ENCODE measurements around the gene MMP25.
"Not testable (repeated sequence)": the region's sequence is repeated elsewhere in the genome, so short reads cannot be mapped to it uniquely, and the experiment has no call there.

Gene MMP25

DNA sequence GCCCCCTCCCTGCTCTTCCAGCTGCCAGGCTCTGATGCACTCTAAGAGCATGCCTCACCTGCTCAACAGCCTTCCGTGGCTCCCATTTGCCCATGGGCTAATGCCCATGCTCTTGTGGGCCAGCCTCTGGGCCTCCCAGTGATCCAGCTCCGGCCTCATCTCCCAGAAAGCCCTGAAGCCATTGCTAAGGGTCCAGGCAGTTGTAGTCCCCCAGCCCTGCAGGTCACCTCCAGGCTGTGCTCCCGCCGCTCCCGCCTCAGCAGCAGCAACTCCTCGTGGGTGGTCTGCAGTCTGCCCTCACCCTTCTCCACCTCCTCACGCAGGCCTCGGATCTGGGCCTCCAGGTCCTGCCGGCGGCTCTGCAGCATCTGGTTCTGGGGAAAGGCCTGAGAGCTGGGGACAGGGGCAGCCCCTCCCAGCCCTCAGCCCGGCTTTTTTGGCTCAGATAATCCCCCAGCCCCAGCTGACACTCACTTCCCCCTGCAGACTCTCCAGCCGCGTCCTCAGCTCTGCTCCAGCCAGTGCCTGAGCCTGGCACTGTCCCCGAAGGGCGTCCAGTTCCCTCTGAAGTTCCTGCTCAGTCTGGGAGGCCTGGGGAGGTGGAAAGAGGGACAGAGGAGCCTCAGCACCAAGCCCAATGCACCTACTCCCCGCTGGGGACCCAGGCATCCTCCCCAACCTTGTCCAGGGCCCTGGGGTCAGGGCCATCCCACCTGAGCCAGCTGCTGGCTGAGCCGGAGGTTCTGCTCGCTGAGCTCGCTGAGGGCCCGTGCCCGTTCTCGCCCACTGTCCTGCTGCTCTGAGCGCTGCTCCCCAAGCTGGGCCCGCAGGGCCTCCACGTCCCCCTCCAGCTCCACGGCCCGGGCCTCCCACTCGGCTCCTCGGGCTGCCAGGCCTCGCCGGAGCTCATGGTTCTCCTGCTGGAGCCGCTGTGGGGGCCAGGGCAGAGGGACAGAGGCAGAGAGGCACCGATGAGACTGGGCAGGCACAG is 15.8 kb upstream of the MMP25 start:
- no peak for DNase-seq

GRCh38 chr16:3032624-3033023 is 13.7 kb upstream of the MMP25 start:
- no peak for DNase-seq

DNA sequence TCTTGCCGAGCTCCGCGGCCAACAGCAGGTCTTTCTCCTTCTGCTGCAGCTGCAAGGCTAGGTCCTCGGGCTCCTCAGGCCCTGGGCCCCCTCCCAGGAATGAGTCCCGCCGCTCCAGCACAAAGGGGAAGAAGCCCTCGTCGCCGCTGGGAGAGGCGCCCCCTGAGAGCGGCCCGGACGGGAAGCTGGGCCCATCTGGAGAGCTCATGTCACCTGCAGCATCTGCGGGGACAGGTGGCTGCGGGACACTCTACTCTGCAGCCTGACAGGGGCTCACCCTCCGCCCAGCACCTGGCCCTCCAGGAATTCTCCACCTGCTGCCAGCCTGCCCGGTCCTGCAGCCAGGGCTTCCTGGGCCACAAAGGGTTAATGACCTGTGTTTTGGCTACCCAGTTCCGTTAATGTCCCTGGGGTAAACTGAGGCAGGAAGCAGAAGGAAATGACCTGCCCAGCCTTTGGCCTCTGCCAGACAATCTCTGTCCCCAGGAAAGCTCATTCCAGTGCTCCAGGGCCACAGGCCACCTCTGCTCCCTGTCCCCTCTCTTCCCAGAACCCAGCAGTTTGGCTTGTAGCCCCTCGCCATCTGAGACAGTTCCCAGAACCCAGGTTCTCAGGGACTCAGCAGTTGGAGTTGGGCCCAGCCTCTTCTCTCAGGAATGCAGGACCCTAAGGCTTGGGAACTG is 10.9 kb upstream of the MMP25 start:
- DNase-seq, result no peak

GRCh38 chr16:3035972-3036725 is 10.2 kb upstream of the MMP25 start:
- DNase-seq, result no peak

GRCh38 chr16:3036726-3037315 is 9.5 kb upstream of the MMP25 start, which contains the start of gene BICDL2:
BICDL2 (minus strand) TSS chr16:3036944; CDS start chr16:3035496, 1,448 bp downstream.
- DNase-seq, result no peak

GRCh38 chr16:3038256-3038655 is 8.1 kb upstream of the MMP25 start:
- no peak for DNase-seq

DNA sequence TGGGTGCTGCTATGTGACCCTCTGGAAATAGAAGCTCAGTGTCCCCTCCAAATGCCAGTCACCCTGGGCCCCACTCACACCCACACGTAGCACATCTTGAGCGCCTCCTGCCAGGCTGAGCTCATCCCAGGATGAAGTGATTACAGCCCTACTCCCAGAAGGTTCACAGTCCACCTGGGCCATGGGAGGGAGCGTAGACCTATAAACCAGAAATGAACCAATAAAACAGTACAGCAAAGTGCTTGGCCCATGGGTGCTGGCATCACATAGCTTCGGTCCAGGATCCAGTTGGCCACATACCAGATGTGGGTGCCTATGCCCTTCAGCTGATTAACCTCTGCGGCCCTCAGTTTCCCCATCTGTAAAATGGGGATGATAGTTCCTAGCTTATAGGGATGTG is 7.5 kb upstream of the MMP25 start:
- no peak for DNase-seq

- no peak for DNase-seq
These were observed 4.0 kb upstream of the MMP25 start for GRCh38 chr16:3042376-3042775.

GRCh38 chr16:3044708-3045107 is 1.7 kb upstream of the MMP25 start:
- DNase-seq, result no peak

GRCh38 chr16:3046641-3047386 is 453 bp downstream of the MMP25 start:
- no peak for DNase-seq

DNA sequence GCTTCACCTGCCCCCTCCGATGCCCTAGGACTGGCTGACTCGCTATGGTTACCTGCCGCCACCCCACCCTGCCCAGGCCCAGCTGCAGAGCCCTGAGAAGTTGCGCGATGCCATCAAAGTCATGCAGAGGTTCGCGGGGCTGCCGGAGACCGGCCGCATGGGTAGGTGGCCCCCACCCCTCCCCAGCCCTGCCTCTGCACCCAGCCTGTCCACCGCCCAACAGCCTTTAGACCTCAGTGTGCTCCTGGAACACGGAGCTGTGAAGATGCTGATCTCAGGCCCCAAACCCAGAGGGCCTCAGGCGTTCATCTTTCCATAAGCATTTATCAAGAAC is 993 bp downstream of the MMP25 start:
- no peak for DNase-seq

DNA sequence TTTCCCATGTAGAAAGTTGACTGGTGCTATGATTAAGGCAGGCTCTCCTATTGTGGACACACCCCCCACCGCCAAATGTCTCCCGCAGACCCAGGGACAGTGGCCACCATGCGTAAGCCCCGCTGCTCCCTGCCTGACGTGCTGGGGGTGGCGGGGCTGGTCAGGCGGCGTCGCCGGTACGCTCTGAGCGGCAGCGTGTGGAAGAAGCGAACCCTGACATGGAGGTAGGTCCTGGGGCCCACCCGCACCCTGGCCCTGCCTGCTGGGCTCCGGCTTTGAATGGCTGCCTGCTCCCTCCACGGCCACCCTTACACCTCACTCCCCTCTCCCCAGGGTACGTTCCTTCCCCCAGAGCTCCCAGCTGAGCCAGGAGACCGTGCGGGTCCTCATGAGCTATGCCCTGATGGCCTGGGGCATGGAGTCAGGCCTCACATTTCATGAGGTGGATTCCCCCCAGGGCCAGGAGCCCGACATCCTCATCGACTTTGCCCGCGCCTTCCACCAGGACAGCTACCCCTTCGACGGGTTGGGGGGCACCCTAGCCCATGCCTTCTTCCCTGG is 3.6 kb downstream of the MMP25 start:
- DNase-seq, result no peak

GRCh38 chr16:3050487-3050886 is 4.1 kb downstream of the MMP25 start:
- DNase-seq, result no peak

DNA sequence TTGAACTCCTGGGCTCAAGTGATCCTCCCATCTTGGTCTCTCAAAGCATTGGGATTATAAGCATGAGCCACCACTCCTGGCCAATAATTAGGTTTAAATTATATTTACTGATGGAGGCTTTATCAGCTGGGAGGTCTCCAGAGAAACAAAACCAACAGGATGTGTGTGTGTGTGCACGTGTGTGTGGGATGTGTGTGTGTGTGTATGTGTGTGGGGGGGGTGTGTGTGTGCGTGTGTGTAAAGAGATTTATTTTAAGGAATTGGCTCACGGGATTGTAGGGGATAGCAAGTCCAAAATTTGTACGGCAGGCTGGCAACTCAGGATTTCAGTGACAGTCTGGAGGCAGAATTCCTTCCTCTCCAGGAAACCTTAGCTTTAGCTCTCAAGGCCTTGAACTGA is 4.6 kb downstream of the MMP25 start:
- DNase-seq, result no peak

DNA sequence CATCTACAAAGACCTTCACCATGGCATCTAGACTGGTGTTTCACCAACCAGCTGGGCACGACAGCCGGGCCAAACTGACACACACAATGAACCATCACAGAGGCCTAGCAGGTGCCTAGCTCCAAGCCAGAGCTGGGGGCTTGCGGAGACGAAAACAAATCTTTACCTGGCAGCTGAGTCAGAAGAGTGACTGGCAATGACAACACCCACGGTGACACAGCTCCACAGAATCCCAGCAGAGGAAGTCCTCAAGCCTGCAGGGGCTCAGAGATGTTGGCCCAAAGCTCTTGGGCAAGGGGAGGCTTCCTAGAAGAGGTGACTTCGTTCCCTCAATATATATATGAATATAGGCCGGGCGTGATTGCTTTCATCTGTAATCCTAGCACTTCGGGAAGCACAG is 5.1 kb downstream of the MMP25 start:
- no peak for DNase-seq

- not testable (repeated sequence) for DNase-seq
These were observed 6.4 kb downstream of the MMP25 start for GRCh38 chr16:3052571-3053329.

GRCh38 chr16:3053330-3053710 is 7.0 kb downstream of the MMP25 start:
- not testable (repeated sequence) for DNase-seq

DNA sequence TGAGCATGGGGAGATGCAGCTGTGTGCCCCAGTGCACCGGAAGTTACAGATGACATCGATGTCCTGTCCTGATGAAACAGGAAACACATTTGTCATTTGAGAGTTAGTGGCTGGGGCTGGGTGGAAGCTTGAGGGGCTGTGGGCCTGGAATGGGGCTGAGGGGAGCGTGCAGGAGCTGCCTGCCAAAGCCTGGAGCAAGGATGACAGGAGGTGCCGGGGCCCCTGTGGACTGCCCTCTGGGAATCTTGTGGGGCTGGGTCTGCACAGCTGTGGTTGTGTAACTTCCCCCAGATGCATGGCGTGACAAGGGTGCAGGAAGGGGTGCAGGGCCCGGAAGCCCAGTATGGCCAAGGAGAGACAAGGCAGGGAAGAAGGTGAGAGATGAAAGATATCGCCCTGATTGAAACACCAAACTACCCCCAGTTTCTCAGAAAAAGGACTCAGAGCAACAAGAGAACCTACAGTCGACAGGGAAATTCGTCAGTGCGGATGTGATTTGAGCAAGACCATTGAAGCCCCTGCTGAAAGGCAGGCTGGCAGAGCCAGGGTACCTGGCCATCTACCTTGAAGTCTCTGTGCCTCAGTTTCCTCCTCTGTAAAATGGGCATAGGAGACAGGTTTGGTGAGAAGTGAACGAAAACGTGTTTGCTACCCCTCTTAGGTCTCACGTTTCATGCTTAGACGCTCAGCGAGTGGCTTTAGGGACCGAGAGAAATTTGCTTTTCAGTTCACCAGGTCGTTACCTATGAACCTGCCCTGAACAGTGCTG is 8.8 kb downstream of the MMP25 start:
- DNase-seq, result no peak

GRCh38 chr16:3055734-3056115 is 9.4 kb downstream of the MMP25 start:
- not testable (repeated sequence) for DNase-seq

All from cerebellar nuclear complex (tissue), 1 donor.